Measurements from ENCODE around the gene SLIT3.

Gene SLIT3

DNA sequence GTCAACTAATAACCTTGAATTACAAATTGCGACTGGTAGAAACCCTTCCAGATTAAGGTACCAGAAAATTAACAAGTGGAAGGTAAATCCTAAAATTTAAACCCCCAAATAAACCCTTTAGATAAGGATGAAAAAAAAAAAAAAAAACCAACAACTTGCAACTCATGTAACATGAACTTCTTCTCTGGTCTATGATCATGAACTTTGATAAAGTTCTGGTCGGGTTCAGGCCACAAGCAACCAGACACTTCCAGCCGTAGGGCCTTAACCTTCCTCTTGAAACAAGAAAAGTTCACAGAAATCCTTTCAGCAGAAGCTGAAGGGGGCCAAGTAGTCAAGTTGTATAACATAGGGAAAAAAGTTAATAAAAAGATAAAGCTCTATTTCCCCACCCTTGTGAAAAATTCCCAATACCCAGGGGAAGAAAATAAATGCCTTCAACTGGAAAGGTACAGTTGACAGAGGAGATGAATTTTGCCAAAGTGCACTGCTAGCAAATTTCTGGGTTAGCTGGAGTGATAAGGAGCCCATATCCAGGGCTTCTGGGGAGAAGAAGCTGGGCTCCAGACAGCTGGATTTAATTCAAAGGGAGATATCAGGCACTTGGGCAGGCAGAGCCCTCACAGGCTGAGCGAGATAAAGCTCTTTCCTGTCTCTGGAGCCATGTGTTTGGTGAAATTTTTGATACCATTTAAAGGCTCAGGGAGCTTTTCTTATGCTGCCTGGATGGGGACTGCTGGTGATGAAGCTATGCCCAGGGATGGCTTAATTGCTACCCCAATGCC is 487.6 kb downstream of the SLIT3 start:
- no peak for DNase-seq

GRCh38 chr5:168810641-168811040 is 490.3 kb downstream of the SLIT3 start:
- no peak for DNase-seq

DNA sequence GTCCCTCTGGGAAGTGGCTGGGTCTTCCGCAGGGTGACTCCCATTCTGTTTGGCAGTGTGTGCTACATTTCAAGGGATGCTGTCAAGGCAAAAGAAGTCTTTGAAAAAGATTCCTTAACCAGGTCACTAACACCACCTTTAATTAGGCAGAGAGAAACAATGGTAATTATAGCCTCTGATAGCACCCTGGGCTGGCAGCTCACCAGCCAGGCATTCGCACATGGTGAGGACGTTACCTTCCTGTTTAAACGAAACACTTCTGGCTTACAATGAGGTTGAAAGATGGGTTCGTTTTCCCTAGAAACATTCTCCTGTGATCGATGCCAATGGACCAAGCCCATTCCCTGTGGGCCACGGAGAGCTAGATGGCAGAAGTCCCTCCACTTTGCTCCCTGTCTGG is 491.7 kb downstream of the SLIT3 start:
- DNase-seq = no peak

DNA sequence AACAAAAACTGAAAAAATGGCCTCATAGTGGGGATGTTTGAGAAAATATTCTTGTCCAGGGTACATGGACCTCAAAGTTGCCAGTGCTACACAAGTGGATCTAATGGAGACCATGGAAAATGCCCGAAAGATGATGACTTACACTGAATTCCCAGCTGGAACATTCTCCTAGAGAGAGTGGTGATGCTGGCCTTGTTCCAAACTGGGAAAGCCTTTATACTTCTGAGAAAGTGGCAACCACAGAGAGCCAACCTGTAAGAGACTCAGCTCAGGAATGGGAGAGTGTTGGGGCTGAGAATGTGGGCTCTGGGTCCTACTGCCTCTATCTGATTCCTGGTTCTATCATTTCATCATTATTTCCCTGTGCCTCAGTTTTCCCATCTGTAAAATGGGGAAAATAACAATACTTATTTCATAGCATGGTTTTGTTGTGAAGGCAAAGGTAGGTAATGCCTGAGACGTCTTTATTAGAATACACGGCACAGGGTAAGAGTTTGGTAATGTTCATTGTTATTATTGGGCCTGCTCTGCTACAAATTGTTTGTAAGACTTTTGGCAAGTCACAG is 492.8 kb downstream of the SLIT3 start:
- no peak for DNase-seq

- DNase-seq = no peak
These were observed 493.7 kb downstream of the SLIT3 start for GRCh38 chr5:168807287-168807686.

GRCh38 chr5:168803541-168803940 is 497.4 kb downstream of the SLIT3 start:
- no peak for DNase-seq

GRCh38 chr5:168802337-168802736 is 498.6 kb downstream of the SLIT3 start:
- DNase-seq = no peak

DNA sequence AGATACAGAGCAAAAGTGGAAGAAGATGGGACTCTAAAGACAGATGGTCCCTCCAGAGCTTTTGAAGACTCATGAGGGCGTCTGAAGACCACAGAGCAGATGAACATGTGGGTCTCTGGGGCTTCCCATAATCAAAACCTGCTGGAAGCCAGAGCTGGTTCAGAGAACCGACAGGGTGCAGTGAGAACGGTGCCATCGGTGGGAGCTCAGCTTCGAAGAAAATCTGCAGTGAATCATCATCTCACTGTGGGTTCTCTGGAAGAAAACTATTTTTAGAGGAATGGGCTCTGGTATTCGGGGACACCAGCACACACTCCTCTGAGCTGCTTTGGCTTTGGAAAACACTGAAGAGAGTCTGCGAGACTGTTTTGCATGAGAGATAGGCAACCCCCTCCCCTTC is 499.4 kb downstream of the SLIT3 start:
- no peak for DNase-seq

GRCh38 chr5:168800701-168801100 is 500.2 kb downstream of the SLIT3 start:
- DNase-seq = no peak

- DNase-seq = no peak
These were observed 502.6 kb downstream of the SLIT3 start for GRCh38 chr5:168798065-168799023.

GRCh38 chr5:168796593-168797580 is 504.1 kb downstream of the SLIT3 start:
- no peak for DNase-seq

DNA sequence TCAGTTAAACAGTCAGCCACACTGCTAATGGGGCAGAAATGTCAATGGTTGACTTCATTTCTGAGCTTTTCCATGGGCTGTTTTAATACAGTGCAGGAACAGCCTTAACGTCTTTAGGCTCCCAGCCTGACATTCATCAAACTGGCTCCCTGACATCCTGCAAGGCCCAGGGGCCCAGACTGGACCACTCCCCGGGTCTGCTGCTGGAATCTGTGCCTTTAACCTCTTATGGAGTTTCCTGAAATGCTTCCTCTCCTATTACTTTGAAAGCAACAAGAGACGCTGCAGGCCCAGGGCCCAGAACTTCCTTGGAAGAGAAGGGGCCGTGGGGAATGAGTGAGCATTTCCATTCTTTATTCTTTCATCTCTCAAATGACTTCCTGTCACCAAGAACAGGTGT is 504.9 kb downstream of the SLIT3 start:
- DNase-seq = no peak

DNA sequence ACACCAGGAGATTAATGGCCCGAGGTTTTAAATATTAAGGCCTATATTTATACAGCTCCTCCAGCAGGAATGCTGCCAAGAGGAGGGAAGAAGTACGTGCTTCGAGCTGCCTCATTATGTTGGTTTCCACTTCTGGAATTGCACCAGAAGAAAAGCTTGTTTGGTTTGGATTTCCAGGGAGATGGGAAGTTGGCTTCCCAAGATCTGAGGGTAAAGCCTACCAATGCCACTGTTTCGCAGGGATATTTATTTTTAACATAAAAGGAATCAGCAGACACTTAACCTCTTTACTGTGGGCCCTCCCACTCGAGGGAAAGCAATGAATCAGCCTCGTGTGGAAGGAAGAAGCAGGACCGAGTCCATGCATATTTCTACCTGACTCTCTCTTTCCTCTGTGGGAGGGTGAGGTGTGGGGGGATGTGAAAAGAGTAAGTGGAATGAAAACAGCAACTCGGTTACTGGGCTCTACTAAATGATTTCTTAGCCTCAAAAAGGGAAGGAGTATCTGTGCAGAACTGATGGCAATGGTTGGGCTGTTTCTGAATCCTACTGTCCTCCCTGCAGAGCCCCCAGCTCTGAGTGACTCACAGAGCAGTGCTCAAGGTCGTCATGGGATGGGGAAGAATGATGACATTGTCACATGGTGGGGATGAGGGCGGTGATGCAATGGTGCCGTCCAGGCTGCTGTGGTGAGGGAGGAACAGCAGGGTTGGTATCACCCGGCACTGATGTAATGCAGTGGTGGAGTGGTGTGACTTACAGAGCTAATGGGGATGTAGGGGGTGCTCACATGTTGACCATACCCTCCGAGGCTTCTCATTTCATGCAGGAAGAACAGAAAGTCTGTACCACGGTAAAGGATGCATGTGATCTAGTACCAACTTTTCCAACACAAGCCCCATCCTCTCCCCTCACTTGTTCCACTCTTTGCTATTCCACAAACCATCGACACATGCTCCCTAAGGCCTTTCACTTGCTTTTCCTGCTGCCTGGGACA is 506.8 kb downstream of the SLIT3 start:
- DNase-seq = no peak

DNA sequence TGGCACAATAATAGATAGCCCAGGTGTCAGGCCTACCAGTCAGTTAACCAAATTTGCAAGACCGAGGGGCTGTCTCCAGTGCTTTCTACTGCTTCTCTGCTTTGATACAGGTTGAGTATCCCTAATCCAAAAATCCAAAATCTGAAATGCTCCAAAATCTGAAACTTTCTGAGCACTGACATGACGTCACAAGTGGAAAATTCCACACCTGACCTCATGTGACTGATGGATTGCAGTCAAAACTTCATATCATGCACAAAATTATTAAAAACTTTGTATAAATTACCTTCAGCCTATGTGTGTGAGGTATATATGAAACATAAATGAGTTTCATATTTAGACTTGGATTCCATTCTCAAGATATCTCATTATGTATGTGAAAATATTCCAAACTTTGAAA is 508.3 kb downstream of the SLIT3 start:
- no peak for DNase-seq

GRCh38 chr5:168790671-168791250 is 510.2 kb downstream of the SLIT3 start:
- DNase-seq = peak; percentile 34 to 75

DNA sequence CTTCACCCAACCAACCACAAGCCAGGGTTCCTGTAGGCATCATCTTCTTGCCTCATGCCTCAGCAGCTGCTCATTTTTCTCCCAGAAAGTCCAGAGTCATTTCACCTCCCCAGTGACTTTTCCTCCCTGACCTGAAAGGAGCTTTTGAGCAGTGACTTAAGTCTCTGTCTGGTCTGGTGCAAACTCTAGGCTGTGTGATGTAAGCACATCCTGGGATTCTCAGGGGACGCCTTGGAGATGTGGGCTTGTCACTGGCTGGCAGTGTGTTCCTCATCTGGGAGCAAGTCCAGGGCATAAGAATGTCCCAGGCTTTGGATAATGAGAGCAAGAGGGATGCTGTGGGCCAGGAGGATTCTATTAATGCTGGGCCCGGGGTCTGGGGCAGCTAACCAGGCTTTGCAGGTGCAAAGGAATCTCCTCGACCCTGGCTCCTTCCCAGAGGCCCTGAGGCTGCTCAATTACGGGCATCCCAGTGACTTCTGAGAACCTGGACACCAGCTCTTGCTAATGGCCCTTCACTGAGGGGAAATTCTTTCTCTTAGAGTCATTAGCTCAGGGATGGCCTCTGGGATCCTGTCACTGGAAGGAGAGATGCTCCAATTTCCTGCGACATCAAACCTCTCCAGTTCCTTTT is 510.8 kb downstream of the SLIT3 start:
- no peak for DNase-seq

- DNase-seq = no peak
These were observed 512.2 kb downstream of the SLIT3 start for GRCh38 chr5:168788786-168789185.

GRCh38 chr5:168788107-168788506 is 512.8 kb downstream of the SLIT3 start:
- DNase-seq = peak; percentile 51 to 84

DNA sequence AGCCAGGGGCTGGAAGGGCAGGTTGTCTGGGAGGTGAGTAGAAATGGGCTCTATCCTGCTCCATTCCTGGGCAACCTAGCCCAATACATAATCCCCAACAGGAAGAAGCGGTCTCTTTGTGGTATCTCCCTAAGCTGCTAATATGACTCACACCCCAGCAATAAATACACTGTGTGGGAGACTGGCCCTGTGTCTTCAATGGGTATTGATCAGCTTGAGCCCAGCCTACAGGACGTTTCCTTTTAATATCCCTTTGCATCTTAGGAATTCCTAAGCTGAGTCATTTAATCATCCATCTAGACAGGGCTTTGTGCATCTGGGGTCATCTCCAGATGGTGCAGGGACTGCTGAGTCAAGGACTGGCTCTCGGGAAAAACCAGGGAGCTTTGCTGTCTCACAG is 514.8 kb downstream of the SLIT3 start:
- DNase-seq = peak in 1 of 2 experiments; percentile 28

- DNase-seq = no peak
These were observed 516.5 kb downstream of the SLIT3 start for GRCh38 chr5:168784454-168784853.
